ENCODE results near the gene ZNF19.

DNA sequence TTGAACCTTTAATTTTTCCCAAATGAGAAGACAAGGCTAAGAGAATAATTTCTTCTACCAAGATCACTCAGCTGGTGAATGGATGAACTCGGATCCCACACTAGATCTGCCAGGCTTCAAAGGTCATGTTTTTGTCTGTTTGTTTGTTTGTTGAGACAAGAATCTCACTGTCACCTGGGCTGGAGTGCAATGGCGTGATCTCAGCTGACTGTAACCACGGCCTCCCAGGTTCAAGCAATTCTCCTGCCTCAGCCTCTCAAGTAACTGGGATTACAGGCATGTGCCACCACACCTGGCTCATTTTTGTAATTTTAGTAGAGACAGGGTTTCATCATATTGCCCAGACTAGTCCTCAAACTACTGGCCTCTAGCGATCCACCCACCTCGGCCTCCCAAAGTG lies 6.6 kb downstream of the ZNF19 start:
- TF ChIP-seq FOSB (CRISPR knock-in tag; IDR thresholded peaks at IDR 0.05) = no peak
- no peak for TF ChIP-seq USF2 (IDR thresholded peaks at IDR 0.05)
- TF ChIP-seq ZNF302 (CRISPR knock-in tag; IDR thresholded peaks at IDR 0.05) = no peak
- no peak for TF ChIP-seq CTCF (IDR thresholded peaks at IDR 0.05)
- no peak for TF ChIP-seq SMC3 (IDR thresholded peaks at IDR 0.05)
